ENCODE data around the gene ARFGAP3.

Gene ARFGAP3

GRCh38 chr22:42856865-42857704, at the start of gene ARFGAP3:
ARFGAP3 (minus strand) TSS chr22:42857273; CDS start chr22:42857182, 91 bp downstream.
- POLR2A ChIA-PET (ENCODE audit: low non-redundant PET), result no interaction called here
- H3K27ac ChIP-seq, result peak within 1 kb of the TSS; percentile 92
- no peak for TF ChIP-seq CTCF (conservative IDR thresholded peaks at IDR 0.05; ENCODE audit: low read depth)
- CTCF ChIA-PET, result interaction anchor here (0.7 kb wide), 1 partner anchor 233 kb away, joined by 3 read pairs; no protein-coding TSS in a partner anchor
- DNase-seq (ENCODE audit: low spot score), result peak; percentile 96

GRCh38 chr22:42905702-42906183, 48.7 kb upstream of the ARFGAP3 start:
- CTCF ChIA-PET, result no interaction called here
- POLR2A ChIA-PET (ENCODE audit: low non-redundant PET), result no interaction called here
- TF ChIP-seq CTCF (conservative IDR thresholded peaks at IDR 0.05; ENCODE audit: low read depth), result no peak
- no peak for DNase-seq (ENCODE audit: low spot score)
- H3K27ac ChIP-seq, result peak overlapping the region; percentile 24

- TF ChIP-seq CTCF (conservative IDR thresholded peaks at IDR 0.05; ENCODE audit: low read depth), result no peak
- ChIA-PET CTCF (interaction anchor here (0.6 kb wide), 1 partner anchor 196 kb away, joined by 3 read pairs; no protein-coding TSS in a partner anchor), POLR2A (ENCODE audit: low non-redundant PET) (no interaction called here)
- DNase-seq (ENCODE audit: low spot score), result no peak
- peak overlapping the region; percentile 24 for H3K27ac ChIP-seq
Observed at GRCh38 chr22:42905217-42905616, 48.1 kb upstream of the ARFGAP3 start.

GRCh38 chr22:42904050-42904449, 47.0 kb upstream of the ARFGAP3 start:
- ChIA-PET CTCF (no interaction called here), POLR2A (ENCODE audit: low non-redundant PET) (no interaction called here)
- no peak overlapping the region for H3K27ac ChIP-seq
- no peak for TF ChIP-seq CTCF (conservative IDR thresholded peaks at IDR 0.05; ENCODE audit: low read depth)
- no peak for DNase-seq (ENCODE audit: low spot score)

GRCh38 chr22:42902875-42903510, 45.9 kb upstream of the ARFGAP3 start:
- CTCF ChIA-PET, result no interaction called here
- POLR2A ChIA-PET (ENCODE audit: low non-redundant PET), result no interaction called here
- no peak for DNase-seq (ENCODE audit: low spot score)
- TF ChIP-seq CTCF (conservative IDR thresholded peaks at IDR 0.05; ENCODE audit: low read depth), result no peak
- H3K27ac ChIP-seq, result peak overlapping the region; percentile 14; the same call in 1 of the 2 replicates

- 0 out of 2 replicates have a peak, but pooled peaks have one; percentile 12 for TF ChIP-seq CTCF (conservative IDR thresholded peaks at IDR 0.05; ENCODE audit: low read depth)
- CTCF ChIA-PET, result interaction anchor here (0.5 to 0.8 kb wide), 3 partner anchors 9 to 924 kb away, joined by 3 to 4 read pairs (median 4); no protein-coding TSS in a partner anchor
- POLR2A ChIA-PET (ENCODE audit: low non-redundant PET), result no interaction called here
- 0 out of 2 replicates have a peak overlapping the region, but pooled peaks have one; percentile 3 for H3K27ac ChIP-seq
- DNase-seq (ENCODE audit: low spot score), result no peak
Observed at GRCh38 chr22:42901790-42902508, 44.9 kb upstream of the ARFGAP3 start.

Measured in RWPE1 (cell line).